Measurements from ENCODE around the gene IL22.

Gene IL22

GRCh38 chr12:68264158-68264855, 10.9 kb upstream of the IL22 start:
- no peak for DNase-seq (ENCODE audit: low spot score)

GRCh38 chr12:68263366-68263765, 10.0 kb upstream of the IL22 start:
- no peak for DNase-seq (ENCODE audit: low spot score)

DNA sequence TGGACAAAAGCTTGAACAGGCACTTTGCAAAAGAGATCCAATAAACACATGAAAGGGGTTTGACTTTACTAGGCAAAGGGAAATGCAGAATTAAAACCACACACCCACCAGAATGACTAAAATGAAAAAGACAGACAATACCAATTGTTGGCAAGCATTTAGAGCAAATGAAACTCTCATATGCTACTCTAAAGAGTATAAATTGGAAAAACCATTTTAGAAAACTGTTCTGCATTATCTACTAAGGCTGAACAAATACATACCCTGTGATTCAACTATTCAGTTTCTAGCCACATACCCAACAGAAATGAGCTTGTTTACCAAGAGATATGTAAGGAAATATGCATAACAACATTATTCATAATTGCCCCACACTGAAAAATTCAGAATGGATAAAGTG, 8.5 kb upstream of the IL22 start:
- DNase-seq (ENCODE audit: low spot score) = no peak

GRCh38 chr12:68260153-68260552, 6.7 kb upstream of the IL22 start:
- DNase-seq (ENCODE audit: low spot score) = no peak

- no peak for DNase-seq (ENCODE audit: low spot score)
Observed at GRCh38 chr12:68259318-68259940, 6.0 kb upstream of the IL22 start.

DNA sequence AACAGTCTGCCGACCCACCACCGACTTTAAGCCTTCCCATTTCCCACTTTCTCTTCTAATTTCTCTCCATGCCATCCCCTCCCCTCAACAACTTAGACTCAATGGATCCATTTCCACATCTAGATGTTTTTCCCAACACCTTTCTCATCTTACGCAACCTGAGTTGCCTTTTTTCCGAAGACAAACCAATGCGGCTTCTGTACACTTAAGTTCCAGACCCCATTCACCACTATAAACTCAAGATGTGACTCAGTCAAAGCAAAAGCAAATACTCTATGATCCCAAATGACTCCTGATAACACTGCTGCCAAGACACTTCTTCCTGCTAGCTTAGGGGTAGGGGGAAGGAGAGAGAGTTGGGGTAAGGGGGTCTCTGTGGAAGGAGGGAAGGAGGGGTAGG, 1.3 kb downstream of the IL22 start:
- no peak for DNase-seq (ENCODE audit: low spot score)

DNA sequence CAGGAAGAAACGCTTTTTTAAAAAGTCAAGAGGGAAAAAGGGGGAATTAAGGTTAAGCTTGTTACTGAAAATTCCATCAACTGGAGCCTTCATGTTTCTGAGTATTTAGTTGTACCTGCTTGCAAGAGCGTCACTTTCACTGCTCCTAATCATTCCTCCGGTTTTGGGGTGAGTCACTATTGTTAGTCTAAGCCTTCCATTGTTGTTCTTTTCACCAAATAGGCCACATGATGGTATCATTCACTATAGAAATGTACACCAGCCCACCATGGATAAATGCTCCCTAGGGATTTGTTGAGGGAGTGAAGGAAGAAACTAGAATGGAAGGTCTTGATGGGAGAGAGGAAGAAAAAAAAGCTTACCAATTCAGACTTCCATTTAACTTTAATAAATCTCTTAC, 3.0 kb downstream of the IL22 start:
- no peak for DNase-seq (ENCODE audit: low spot score)

- no peak for DNase-seq (ENCODE audit: low spot score)
Observed at GRCh38 chr12:68247785-68248184, 5.6 kb downstream of the IL22 start.

GRCh38 chr12:68246350-68246749, 7.1 kb downstream of the IL22 start:
- no peak for DNase-seq (ENCODE audit: low spot score)

GRCh38 chr12:68245180-68246021, 8.0 kb downstream of the IL22 start:
- no peak for DNase-seq (ENCODE audit: low spot score)

GRCh38 chr12:68242777-68243176, 10.6 kb downstream of the IL22 start:
- DNase-seq (ENCODE audit: low spot score) = no peak

- no peak for DNase-seq (ENCODE audit: low spot score)
Observed at GRCh38 chr12:68240975-68241374, 12.4 kb downstream of the IL22 start.

DNA sequence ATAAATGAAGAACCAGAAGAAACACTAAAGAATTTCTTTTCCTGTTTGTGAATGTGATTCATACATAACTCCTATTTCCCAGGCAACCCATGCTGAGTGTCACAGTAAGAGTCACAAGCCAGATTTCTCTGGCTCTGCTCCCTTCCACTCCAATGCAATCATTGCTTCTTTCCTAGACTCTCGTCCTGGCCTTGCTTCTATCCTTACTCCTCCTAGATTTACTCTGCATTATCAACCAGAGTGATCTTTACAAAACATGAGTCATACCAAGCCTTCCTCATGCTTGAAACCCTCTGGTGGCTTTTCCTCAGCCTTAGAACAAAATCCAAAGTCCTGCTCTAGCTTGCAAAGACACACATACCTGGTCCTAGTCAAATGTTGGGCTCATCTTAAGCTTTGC, 13.3 kb downstream of the IL22 start:
- no peak for DNase-seq (ENCODE audit: low spot score)

DNA sequence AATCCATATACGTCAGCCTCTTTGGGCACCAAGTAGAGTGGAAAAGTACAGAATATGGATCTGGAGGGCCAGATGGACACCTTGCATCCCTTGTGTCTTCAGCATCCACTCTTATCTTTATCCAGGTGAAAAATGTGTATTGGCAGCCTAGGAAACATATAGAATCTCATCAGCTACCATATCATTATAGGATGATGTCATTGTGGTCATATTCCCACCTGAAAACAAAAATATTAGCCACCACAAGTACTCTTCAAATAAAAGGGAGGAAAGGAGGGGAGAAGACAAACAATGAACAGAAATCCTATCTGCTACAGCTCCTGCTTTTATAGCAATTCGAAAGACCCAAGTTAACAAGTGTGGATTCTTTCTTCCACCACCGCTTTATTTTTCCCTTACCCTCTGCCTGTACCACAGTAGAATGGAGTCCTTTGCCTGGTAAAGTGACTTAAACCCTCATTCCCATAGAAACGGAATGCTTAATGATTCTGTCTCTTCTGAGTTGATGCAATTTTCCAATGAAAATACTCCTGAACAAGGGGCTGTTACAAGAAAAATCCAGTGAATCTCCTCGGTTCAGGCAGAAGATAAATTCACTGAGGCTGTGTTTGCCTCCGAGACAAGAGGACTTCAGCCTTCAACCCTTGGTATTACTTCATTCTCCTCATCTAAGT, 14.0 kb downstream of the IL22 start:
- no peak for DNase-seq (ENCODE audit: low spot score)

DNA sequence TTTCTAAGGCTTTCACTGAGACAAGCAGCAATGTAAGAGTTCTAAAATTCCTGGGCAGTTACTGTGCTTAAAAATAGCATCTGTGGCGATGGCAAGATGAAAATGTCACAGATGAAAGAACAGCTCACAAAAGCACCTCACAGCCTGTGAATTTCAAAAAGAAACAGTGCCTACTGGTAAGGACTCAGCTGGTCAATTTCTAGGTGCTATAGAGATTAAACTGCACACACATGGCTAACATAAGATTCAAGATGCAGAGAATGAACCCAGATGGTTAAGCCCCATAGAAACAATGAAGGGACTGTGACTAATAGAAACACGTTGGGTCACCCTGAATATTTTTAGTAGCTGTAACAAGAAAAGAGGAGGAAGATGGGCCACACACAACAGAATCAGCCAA, 15.8 kb downstream of the IL22 start:
- DNase-seq (ENCODE audit: low spot score) = no peak

GRCh38 chr12:68237078-68237477, 16.3 kb downstream of the IL22 start:
- DNase-seq (ENCODE audit: low spot score) = no peak

DNA sequence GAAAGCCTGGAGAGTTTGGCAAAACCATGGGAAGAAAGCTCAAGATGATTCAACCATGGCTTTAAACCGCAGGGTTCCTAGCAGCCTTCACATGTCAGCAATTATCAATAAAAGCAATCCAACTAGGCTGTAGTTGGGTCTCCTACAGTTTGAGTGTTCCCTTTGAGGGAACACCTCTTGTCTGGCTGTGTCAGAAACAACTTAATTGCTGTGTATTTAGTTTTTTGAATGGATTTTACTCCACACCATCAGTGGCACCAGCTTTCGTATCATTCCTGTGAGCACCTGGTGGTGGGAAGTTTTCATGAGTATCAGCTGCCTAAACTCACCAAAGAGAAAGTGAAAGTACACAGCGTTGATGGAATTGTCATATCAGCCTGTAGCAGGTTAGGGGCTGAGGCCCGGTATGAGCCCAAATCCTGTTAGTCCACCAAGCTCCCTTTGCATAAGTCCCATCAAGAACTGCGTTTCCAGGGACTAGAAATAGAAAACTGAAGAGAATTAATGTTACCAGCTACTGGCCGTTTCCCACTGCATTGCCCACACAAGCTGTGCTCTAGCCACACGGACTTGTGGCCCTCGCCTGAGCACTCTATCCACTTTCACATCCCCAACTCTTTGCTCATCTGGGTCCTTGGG, 16.9 kb downstream of the IL22 start:
- peak; percentile 27 for DNase-seq (ENCODE audit: low spot score)

- no peak for DNase-seq (ENCODE audit: low spot score)
Observed at GRCh38 chr12:68235576-68235975, 17.8 kb downstream of the IL22 start.

DNA sequence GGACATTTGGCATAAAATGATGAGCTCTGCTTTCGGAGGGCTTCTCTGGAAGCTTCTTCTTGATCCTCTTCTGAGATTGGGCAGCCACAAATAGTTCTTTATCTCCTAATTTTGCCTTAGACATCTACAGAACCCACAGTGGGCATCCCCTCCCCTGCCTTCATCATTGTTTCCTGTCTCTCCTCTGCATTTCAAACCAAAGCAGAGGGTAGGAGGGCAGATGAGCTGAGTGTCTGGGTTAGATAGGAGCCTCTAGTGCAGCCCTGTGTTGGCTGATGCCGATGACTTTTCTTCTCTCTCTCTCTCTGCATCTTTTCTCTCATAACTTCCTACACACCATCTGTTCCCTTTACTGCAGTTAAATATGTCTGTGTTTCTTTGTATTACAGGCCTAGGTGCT, 19.3 kb downstream of the IL22 start:
- no peak for DNase-seq (ENCODE audit: low spot score)

DNA sequence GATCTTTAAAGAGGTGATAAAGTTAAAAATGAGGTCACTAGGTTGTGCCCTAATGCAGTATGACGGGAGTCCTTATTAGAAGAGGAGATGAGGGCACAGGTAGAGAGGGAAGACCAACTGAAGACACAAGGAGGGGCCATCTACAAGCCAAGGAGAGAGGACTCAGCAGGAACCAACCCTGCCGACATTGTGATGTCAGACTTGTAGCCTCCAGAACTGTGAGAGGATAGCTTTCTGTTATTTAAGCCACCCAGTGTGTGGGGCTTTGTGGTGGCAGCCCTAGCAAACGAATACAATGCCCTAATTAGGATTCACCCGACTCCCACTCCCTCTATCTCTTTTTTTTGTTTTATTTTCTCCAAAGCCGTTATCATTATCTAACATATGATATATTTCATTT, 19.9 kb downstream of the IL22 start:
- no peak for DNase-seq (ENCODE audit: low spot score)

- no peak for DNase-seq (ENCODE audit: low spot score)
Observed at GRCh38 chr12:68231691-68232090, 21.7 kb downstream of the IL22 start.

DNA sequence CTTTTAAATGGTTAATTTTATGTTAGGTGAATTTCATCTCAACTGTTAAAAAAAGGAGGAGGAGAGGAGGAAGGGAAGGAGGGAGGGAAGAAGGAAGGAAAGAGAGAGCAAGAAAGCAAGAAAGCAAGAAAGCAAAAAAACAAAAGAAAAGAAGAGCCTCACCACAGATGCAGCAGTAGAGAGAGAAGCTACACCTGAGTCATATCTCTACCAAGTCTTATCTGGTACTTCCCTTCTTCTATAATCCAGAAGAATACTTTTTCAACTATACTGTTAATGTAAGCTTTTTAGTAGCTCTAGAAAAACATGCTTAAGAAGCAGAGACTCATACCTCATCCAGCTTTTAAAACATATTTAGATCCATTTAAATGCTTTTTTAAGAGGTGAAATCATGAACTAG, 22.2 kb downstream of the IL22 start:
- no peak for DNase-seq (ENCODE audit: low spot score)

Data from COLO829 (cell line).